ENCODE data around the gene COL8A1. TPM values are rescaled to one million over a fixed set of nuclear protein-coding genes. Genes with fewer than 3 reads are reported as not detected.

The COL8A1 gene
- total and polyA plus RNA-seq, 9 of the 15 experiments (the other 6 are each of a cell fraction or from before 2014, with no cell fraction given) = 0.07 TPM; not detected in 8

DNA sequence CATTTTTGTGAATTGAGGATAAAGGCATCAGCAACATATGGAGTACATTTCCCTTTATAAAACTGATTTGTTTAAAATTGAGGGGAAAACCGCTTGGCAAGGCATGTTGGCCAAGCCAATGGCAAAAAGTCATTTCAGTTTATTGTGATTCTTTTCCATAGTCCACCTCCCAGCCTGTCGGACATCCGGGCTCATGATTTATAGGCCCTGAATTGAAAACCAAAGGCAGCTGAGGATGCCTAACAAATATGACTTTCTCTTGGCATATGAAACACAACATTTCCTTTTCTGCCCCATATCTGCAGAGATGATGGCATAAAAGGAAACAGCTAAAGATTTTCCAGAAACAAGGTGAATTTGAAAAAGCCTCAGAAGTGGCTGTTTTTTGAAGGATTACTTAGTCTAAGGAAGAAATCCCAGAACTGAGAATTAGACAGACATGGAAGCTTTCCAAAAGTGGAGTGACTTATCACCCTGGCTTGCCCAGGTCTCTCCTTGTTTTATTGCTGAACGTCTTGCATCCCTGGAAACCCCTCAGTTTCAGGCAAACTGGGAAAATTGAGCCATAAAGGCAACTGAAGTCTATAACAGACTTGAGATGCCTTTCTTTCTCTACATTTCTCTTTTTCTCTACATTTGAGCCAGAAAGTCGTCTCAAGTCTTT, 74.0 kb downstream of the COL8A1 start:
- H3K4me2 ChIP-seq (ENCODE audit: insufficient read depth, low read length) = no peak overlapping the region
- H2AFZ ChIP-seq (ENCODE audit: low read depth, low read length) = no peak overlapping the region
- H3K79me2 ChIP-seq (ENCODE audit: control insufficient read depth, insufficient read depth, low read length) = no peaks in the 10 kb centered on the region
- BruUV-seq (replicated peaks) = no TSS peak
- H3K27me3 ChIP-seq (ENCODE audit: control insufficient read depth in 2 of 2, insufficient read depth in 2 of 2, low read length in 2 of 2) = no peaks in the 10 kb centered on the region
- TF ChIP-seq ZNF146 (CRISPR knock-in tag; IDR thresholded peaks at IDR 0.05; ENCODE audit: unreplicated experiment) (no peak), CREM (IDR thresholded peaks at IDR 0.05; ENCODE audit: low read depth) (no peak), ZNF668 (CRISPR knock-in tag; IDR thresholded peaks at IDR 0.05) (no peak), ZNF586 (CRISPR knock-in tag; conservative IDR thresholded peaks at IDR 0.05) (no peak), HSF4 (CRISPR knock-in tag; IDR thresholded peaks at IDR 0.05; ENCODE audit: borderline replicate concordance) (no peak), KDM1A (IDR thresholded peaks at IDR 0.05) (no peak), GABPA (tag; conservative IDR thresholded peaks at IDR 0.05; ENCODE audit: low read depth) (no peak), SP1 (CRISPR knock-in tag; IDR thresholded peaks at IDR 0.05) (no peak), PHF8 (IDR thresholded peaks at IDR 0.05; ENCODE audit: borderline replicate concordance, low read length) (no peak), ZNF384 (IDR thresholded peaks at IDR 0.05; ENCODE audit: low read depth, low read length) (no peak), ZNF507 (tag; conservative IDR thresholded peaks at IDR 0.05) (no peak), ZNF778 (CRISPR knock-in tag; IDR thresholded peaks at IDR 0.05) (no peak)
- TF ChIP-seq, protein P1, sequence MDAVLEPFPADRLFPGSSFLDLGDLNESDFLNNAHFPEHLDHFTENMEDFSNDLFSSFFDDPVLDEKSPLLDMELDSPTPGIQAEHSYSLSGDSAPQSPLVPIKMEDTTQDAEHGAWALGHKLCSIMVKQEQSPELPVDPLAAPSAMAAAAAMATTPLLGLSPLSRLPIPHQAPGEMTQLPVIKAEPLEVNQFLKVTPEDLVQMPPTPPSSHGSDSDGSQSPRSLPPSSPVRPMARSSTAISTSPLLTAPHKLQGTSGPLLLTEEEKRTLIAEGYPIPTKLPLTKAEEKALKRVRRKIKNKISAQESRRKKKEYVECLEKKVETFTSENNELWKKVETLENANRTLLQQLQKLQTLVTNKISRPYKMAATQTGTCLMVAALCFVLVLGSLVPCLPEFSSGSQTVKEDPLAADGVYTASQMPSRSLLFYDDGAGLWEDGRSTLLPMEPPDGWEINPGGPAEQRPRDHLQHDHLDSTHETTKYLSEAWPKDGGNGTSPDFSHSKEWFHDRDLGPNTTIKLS (IDR thresholded peaks at IDR 0.05; ENCODE audit: borderline replicate concordance, low read depth) = no peak
- TF ChIP-seq, protein P2, sequence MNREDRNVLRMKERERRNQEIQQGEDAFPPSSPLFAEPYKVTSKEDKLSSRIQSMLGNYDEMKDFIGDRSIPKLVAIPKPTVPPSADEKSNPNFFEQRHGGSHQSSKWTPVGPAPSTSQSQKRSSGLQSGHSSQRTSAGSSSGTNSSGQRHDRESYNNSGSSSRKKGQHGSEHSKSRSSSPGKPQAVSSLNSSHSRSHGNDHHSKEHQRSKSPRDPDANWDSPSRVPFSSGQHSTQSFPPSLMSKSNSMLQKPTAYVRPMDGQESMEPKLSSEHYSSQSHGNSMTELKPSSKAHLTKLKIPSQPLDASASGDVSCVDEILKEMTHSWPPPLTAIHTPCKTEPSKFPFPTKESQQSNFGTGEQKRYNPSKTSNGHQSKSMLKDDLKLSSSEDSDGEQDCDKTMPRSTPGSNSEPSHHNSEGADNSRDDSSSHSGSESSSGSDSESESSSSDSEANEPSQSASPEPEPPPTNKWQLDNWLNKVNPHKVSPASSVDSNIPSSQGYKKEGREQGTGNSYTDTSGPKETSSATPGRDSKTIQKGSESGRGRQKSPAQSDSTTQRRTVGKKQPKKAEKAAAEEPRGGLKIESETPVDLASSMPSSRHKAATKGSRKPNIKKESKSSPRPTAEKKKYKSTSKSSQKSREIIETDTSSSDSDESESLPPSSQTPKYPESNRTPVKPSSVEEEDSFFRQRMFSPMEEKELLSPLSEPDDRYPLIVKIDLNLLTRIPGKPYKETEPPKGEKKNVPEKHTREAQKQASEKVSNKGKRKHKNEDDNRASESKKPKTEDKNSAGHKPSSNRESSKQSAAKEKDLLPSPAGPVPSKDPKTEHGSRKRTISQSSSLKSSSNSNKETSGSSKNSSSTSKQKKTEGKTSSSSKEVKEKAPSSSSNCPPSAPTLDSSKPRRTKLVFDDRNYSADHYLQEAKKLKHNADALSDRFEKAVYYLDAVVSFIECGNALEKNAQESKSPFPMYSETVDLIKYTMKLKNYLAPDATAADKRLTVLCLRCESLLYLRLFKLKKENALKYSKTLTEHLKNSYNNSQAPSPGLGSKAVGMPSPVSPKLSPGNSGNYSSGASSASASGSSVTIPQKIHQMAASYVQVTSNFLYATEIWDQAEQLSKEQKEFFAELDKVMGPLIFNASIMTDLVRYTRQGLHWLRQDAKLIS (CRISPR knock-in tag; IDR thresholded peaks at IDR 0.05) = no peak
- no peaks in the 10 kb centered on the region for H3K9me3 ChIP-seq (replicated peaks; ENCODE audit: control insufficient read depth, insufficient read depth, low read depth, low read length)
- in situ Hi-C loops (cut with MboI) = no loop called here
- DNase-seq (ENCODE audit: extremely low read depth in 1 of 4, low spot score in 3 of 4) = no peak
- POLR2A ChIA-PET = interaction anchor here (0.6 kb wide), 1 partner anchor 48 kb away, joined by 4 read pairs; no protein-coding TSS in a partner anchor
- no peaks in the 10 kb centered on the region for H3K36me3 ChIP-seq (ENCODE audit: control insufficient read depth, insufficient read depth, low read length)
- FAIRE-seq = no peak
- no peaks in the 10 kb centered on the region for H3K4me1 ChIP-seq (replicated peaks in 1 of 2; ENCODE audit: control insufficient read depth in 2 of 2, insufficient read depth in 2 of 2, low read length in 2 of 2)
- no peak for ATAC-seq
- 0% methylated on average over 5 of the region's 5 CpGs for WGBS (ENCODE audit: insufficient coverage, low coverage, missing lambda C conversion rate)
- no peaks in the 10 kb centered on the region for H4K20me1 ChIP-seq (replicated peaks; ENCODE audit: control insufficient read depth, insufficient read depth, low read length)
- H3K27ac ChIP-seq (ENCODE audit: extremely low read depth, low read depth, low read length) = no peak overlapping the region
- H3K9me1 ChIP-seq (ENCODE audit: control insufficient read depth, insufficient read depth, low read length) = no peaks in the 10 kb centered on the region
- intact Hi-C loops (cut with micrococcal nuclease) = no loop called here
- H3K9ac ChIP-seq (ENCODE audit: insufficient read depth in 1 of 2, low read depth in 2 of 2, low read length in 2 of 2) = no peak overlapping the region
- CTCF ChIA-PET (ENCODE audit: low intra/inter-chr PET ratio) = no interaction called here
- no peak overlapping the region for H3K4me3 ChIP-seq
